GM19395 (cell line): ENCODE measurements around the gene KIRREL2.
"Not testable (repeated sequence)": the region's sequence is repeated elsewhere in the genome, so short reads cannot be mapped to it uniquely, and the experiment has no call there.

Experiments used
- ATAC-seq: cut with Tn5 transposase; IDR thresholded peaks from one replicate; pipeline ENCODE4 v1.9.1; 2021; ENCODE audit warnings: mild to moderate bottlenecking, moderate library complexity; ENCODE audit not compliant: unreplicated experiment

KIRREL2 gene

DNA sequence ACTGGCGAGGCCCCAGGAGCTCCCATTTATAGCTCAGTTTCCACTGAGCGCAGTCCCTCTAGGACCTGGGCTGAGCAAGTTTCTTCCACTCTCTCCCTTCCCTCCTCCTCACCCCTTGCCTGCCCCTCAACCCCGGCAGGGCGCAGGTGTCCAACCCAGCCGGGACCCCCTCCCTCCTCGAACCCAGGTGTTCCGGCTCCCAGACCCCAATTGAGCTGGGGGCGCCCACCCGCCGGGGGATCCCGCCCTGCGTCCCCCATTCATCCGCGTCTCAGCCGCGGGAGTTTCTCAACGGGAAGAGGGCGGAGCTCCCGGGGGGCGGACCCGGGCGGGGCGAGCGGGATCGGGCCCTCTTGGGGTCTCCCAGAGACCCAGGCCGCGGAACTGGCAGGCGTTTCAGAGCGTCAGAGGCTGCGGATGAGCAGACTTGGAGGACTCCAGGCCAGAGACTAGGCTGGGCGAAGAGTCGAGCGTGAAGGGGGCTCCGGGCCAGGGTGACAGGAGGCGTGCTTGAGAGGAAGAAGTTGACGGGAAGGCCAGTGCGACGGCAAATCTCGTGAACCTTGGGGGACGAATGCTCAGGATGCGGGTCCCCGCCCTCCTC is at the start of gene KIRREL2:
Gene KIRREL2, plus strand, starts transcription at position 366 of the 604 bp plus-strand sequence. Its CDS starts 209 bp downstream, at position 575.
- ATAC-seq, result no peak

GRCh38 chr19:35807633-35808032 is 49.1 kb upstream of the KIRREL2 start:
- no peak for ATAC-seq

DNA sequence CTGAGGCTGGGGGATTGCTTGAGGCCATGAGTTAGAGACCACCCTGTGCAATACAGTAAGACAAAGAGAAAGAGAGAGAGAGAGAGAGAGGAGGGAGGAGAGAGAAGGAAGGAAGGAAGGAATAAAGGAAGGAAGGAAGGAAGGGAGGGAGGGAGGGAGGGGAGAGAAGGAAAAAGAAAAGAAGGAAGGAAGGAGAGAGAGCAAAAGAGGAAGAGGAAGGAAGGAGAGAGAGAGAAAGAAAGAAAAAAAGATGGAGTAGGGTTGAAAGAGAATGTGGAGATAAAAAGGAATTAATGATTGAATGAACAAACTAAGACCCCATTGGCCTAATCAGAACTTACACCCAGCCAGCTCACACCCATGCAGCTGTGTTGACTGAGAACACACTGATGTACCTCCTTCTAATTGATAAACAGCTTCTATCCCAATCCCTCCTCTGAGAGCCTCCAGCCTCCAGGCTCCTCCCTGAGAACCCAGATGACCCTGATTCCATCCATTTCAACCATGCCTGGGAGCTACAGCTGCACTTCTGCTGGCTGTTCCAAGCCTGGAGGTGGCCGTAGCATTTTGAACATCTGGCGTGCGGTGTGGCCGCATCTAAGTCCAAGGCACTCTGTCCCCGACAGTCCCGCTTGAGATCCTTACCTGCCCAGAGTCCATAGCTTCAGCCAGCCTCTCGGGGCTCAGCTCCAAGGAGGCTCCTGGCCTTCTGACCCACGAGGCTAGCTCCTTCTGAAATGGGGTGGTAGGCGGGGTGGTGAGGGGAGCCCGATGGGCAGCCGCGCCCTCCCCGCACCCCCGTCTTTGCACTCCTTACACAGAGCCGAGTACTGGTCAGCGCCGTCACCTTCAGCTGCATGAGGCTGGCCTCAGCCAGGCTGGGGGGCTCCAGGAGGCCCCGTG is 45.1 kb upstream of the KIRREL2 start:
- ATAC-seq, result no peak

- ATAC-seq, result no peak
These were observed 44.3 kb upstream of the KIRREL2 start, which contains the start of gene PRODH2 for GRCh38 chr19:35812220-35813042. TSS of gene PRODH2 (minus strand) at chr19:35812845. CDS start at chr19:35812805, 40 bp downstream.

DNA sequence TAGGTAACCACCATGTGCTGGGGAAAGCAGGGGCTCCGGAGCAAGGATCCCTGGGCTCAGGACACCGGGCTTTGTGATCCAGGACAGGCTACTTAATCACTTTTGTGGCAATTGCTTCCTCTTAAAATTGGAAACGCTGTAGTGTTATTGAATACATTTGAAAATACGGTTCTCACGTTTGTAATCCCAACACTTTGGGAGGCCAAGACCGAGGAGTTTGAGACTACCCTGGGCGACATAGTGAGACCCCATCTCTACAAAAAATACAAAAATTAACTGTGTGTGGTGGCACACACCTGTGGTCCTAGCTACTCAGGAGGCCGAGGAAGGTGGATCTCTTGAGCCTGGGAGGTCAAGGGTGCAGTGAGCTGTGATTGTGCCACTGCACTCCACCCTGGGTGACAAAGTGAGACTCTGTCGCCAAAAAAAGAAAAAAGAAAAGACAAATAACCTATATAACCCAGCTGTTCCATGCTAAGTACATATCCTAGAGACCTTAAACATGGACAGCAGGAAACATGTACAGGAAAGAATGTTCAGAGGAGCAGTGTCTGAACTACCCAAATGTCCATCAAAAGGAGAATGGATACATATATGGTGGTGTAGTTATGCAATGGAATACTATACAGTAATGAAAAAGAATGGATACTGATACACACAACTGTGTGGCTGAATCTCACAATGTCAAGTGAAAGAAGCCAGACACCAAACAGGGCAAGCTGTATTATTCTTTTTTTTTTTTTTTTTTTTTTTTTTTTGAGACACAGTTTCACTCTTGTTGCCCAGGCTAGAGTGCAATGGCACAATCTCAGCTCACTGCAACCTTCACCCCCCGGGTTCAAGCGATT is 43.4 kb upstream of the KIRREL2 start:
- no peak for ATAC-seq

GRCh38 chr19:35816262-35816661 is 40.4 kb upstream of the KIRREL2 start:
- ATAC-seq, result no peak

DNA sequence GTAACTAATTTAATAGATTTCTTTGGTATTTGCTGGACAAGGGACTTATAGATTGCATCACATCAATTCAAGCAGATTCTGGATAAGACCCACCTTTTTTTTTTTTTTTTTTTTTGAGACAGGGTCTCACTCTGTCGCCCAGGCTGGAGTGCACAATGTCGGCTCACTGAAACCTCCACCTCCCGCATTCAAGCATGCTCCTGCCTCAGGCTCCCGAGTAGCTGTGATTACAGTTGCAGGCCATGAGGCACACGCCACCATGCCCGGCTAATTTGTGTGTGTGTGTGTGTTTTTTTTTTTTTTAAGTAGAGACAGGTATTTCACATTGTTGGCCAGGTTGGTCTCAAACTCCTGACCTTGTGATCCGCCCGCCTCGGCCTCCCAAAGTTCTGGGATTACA is 39.9 kb upstream of the KIRREL2 start:
- ATAC-seq, result no peak

DNA sequence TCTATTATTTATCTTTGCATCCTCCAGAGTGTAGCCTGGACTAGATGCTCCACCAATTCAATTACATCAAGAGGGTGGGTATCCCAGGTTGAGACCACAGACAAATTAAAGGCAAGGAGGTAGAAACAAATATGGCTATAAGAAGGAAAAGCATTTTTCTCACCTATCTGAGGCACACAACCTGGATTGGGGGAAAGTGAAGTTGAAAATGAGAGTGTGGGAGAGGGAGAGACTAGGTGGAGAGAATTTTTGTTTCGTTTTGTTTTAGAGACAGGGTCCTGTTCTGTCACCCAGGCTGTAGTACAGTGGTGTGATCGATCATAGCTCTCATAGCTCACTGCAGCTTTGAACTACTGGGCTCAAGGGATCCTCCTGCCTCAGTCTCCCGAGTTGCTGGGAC is 38.3 kb upstream of the KIRREL2 start:
- no peak for ATAC-seq

DNA sequence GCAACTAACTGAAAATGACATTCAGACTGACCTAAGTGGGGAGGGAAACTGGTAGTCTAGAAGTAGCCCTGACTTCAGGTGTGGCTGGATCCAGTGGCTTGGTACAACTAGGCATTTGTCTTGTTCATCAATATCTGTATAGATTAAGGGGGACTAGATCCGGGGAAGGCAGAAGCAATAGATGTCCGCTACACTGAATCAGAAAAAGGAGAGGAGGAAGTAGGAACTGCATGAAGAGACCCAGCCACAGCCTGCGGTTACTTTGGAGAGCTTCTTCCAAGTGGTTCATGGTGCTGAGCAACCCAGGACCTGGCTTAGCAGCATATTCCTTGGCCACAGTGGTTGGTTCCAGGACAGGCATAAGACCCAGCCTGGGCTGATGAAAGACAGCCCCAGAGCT is 34.1 kb upstream of the KIRREL2 start:
- no peak for ATAC-seq

DNA sequence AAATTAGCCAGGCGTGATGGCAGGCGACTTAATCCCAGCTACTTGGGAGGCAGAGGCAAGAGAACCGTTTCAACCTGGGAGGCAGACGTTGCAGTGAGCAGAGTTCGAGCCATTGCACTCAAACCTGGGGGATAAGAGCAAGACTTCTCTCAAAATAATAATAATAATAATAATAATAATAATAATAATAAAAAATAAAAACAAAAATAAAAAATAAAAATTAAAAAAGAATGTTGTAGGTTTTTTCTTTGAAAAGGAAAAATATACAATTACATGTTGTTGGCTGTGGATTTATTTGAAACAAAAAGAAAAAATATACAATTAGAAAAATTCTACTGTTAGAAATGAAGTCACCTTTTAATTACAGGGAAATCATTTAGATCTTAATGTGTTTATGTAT is 32.6 kb upstream of the KIRREL2 start:
- ATAC-seq, result no peak

GRCh38 chr19:35828692-35829301 is 27.9 kb upstream of the KIRREL2 start:
- no peak for ATAC-seq

DNA sequence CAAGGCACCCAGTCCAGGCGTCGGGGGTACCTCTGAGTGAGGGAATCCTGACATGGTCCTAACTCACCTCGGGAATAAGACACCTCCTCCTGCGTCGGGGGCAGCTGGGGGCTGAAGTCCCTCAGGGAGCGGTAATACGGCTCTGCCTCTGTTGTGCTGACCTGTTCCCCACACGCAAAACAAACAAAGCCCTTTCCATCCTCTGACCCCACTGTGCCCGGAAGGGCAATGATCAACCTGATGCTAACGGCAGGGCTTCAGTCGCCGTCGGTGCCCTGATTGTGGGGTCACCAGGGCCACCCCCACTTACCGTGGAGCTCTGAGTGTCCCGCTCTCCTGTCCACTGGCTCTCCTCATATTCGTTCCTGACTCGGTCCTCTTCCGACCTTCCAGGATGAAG is 25.7 kb upstream of the KIRREL2 start:
- ATAC-seq, result no peak

DNA sequence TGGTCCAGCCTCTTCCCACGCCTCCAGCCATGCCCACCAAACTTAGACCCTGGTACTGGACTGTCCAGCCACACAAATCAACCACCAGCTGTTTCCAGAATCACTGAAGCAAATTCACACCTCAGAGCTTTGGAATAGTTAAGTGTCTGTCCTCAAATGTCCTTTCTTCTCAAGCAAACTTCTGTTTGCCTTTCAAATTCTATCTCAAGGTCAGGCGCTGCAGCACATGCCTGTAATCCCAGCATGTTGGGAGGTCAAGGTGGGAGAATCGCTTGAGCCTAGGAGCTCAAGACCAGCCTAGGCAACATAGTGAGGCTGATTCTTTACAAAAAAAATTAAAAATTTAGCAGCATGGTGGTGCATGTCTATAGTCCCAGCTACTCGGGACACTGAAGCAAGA is 24.7 kb upstream of the KIRREL2 start:
- ATAC-seq, result no peak

GRCh38 chr19:35833972-35834371 is 22.7 kb upstream of the KIRREL2 start:
- no peak for ATAC-seq

DNA sequence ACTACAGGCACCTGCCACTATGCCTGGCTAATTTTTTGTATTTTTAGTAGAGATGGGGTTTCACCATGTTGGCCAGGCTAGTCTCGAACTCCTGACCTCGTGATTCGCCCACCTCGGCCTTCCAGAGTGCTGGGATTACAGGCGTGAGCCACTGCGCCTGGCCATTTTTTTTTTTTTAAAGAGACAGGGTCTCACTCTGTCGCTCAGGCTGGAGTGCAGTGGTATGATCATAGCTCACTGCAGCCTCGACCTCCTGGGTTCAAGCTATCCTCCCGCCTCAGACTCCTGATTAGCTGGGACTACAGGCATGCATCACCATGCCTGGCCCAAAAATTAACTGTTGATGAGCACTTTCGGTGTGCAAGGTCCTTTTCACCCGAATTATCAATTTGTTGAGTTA is 20.6 kb upstream of the KIRREL2 start:
- not testable (repeated sequence) for ATAC-seq

GRCh38 chr19:35841961-35842595 is 14.6 kb upstream of the KIRREL2 start:
- ATAC-seq, result no peak

GRCh38 chr19:35842666-35843272 is 13.9 kb upstream of the KIRREL2 start:
- no peak for ATAC-seq

- no peak for ATAC-seq
These were observed 12.8 kb upstream of the KIRREL2 start for GRCh38 chr19:35843676-35844481.
